Left lung (tissue), 10 donors: ENCODE results near the gene IL3. TPM values are rescaled to one million over a fixed set of nuclear protein-coding genes. Genes with fewer than 3 reads are reported as not detected.

Experiments used
- ATAC-seq: fragments of 200-7000 bp; cut with Tn5 transposase; one replicate; pipeline ENCODE4 v1.9.1; 2020; ENCODE audit warnings: moderate library complexity
- DNase-seq, 4 donors: peaks; one replicate each; pipeline ENCODE4 v3.0.0-alpha.2; 2013 to 2020
- H3K27ac ChIP-seq, 2 donors: fragments of 200-600 bp; sonication (generic) in 1 of 2; one replicate each; pipeline versions ENCODE4 v1.5.0 to v1.8.0; 2020 to 2021
- H3K27me3 ChIP-seq, 2 donors: fragments of 200-600 bp; sonication (generic) in 1 of 2; one replicate each; pipeline versions ENCODE4 v1.5.0 to v1.8.0; 2020 to 2021
- H3K36me3 ChIP-seq, 2 donors: fragments of 200-600 bp; sonication (generic) in 1 of 2; one replicate each; pipeline versions ENCODE4 v1.5.0 to v1.8.0; 2020 to 2021
- H3K4me1 ChIP-seq, 2 donors: fragments of 200-600 bp; one replicate each; pipeline ENCODE4 v1.8.0; 2021
- H3K4me3 ChIP-seq, 2 donors: fragments of 200-600 bp; sonication (generic) in 1 of 2; one replicate each; pipeline versions ENCODE4 v1.5.0 to v1.8.0; 2020 to 2021; ENCODE audit warnings: mild to moderate bottlenecking in 1 of 2
- H3K9me3 ChIP-seq, 2 donors: fragments of 200-600 bp; sonication (generic) in 1 of 2; one replicate each; pipeline versions ENCODE4 v1.5.0 to v1.8.0; 2020 to 2021
- CTCF ChIP-seq, 2 donors: fragments of 200-600 bp; sonication (generic) in 1 of 2; IDR thresholded peaks; one replicate each; pipeline versions ENCODE4 v1.5.0 to v1.8.0; 2021; ENCODE audit warnings: antibody characterized with exemption in 2 of 2
- intact Hi-C, 2 donors: fragments of 100-400 bp; cut with DNase I; formaldehyde crosslinking; loops; one replicate each; pipeline versions ENCODE4 v1.11.2 to v1.14.2; 2022
- polyA plus RNA-seq, 6 donors: library from polyadenylated mRNA; unstranded; fragments of 120-200 nt; gene quantifications; one replicate each; pipeline ENCODE4 v1.2.1, GENCODE V29; 2013; ENCODE audit not compliant: insufficient read length in 6 of 6
- total RNA-seq, 2 donors: library from RNA; stranded (reverse); fragmentation: NEBNext Ultra II Directional; extraction: Animal tissue kit (Norgen Biotek cat#: 25700); gene quantifications; one replicate each; pipeline ENCODE4 v1.2.1, GENCODE V29; 2021
- donor health status: DM: no; HTN: yes; CAD: no.
- donor health status: DM: no; HTN: no; CAD: no.

The IL3 gene
- total and polyA plus RNA-seq, 8 donors: not detected

- Histone ChIP-seq H3K27ac (no peak overlapping the region), H3K4me1 (peaks cover 3 to 10% of the 10 kb centered on the region in 2 donors), H3K4me3 (no peak overlapping the region), H3K9me3 (no peaks in the 10 kb centered on the region), H3K36me3 (no peaks in the 10 kb centered on the region), H3K27me3 (no peaks in the 10 kb centered on the region)
- no peak for ATAC-seq
- intact Hi-C loops: no loop called here
- peak in 1 of 4 donors; percentile 24 for DNase-seq
- no peak for TF ChIP-seq CTCF (IDR thresholded peaks at IDR 0.05)
Observed at GRCh38 chr5:132069994-132070393, 9.5 kb downstream of the IL3 start.

GRCh38 chr5:132070460-132071337 lies 10.2 kb downstream of the IL3 start:
- H3K4me1 ChIP-seq: peaks cover 3 to 10% of the 10 kb centered on the region in 2 donors
- no peaks in the 10 kb centered on the region for H3K9me3 ChIP-seq
- DNase-seq: peak in 1 of 4 donors; percentile 20
- H3K27me3 ChIP-seq: no peaks in the 10 kb centered on the region
- no peak overlapping the region for H3K4me3 ChIP-seq
- H3K36me3 ChIP-seq: no peaks in the 10 kb centered on the region
- no peak for ATAC-seq
- intact Hi-C loops: no loop called here
- TF ChIP-seq CTCF (IDR thresholded peaks at IDR 0.05): no peak
- no peak overlapping the region for H3K27ac ChIP-seq

GRCh38 chr5:132071338-132071707 lies 10.9 kb downstream of the IL3 start:
- Histone ChIP-seq H3K4me3 (no peak overlapping the region), H3K27me3 (no peaks in the 10 kb centered on the region), H3K36me3 (no peaks in the 10 kb centered on the region), H3K4me1 (peaks cover 3 to 10% of the 10 kb centered on the region in 2 donors), H3K9me3 (no peaks in the 10 kb centered on the region), H3K27ac (no peak overlapping the region)
- intact Hi-C loops: no loop called here
- DNase-seq (no peak), ATAC-seq (no peak)
- TF ChIP-seq CTCF (IDR thresholded peaks at IDR 0.05): no peak

- H3K27ac ChIP-seq: peak overlapping the region; percentile 30 to 44
- no peaks in the 10 kb centered on the region for H3K9me3 ChIP-seq
- no peak for DNase-seq
- no peak for TF ChIP-seq CTCF (IDR thresholded peaks at IDR 0.05)
- no peaks in the 10 kb centered on the region for H3K27me3 ChIP-seq
- H3K36me3 ChIP-seq: no peaks in the 10 kb centered on the region
- H3K4me3 ChIP-seq: no peak overlapping the region
- ATAC-seq: no peak
- peaks cover 3 to 10% of the 10 kb centered on the region in 2 donors for H3K4me1 ChIP-seq
- intact Hi-C loops: no loop called here
Observed at GRCh38 chr5:132072070-132072469, 11.6 kb downstream of the IL3 start.

GRCh38 chr5:132072528-132072927 lies 12.1 kb downstream of the IL3 start:
- Histone ChIP-seq H3K36me3 (no peaks in the 10 kb centered on the region), H3K9me3 (no peaks in the 10 kb centered on the region), H3K27me3 (no peaks in the 10 kb centered on the region), H3K27ac (peak overlapping the region; percentile 30 to 78), H3K4me3 (no peak overlapping the region), H3K4me1 (peaks cover 3 to 10% of the 10 kb centered on the region in 2 donors)
- peak; percentile 47 for ATAC-seq
- intact Hi-C loops: no loop called here
- TF ChIP-seq CTCF (IDR thresholded peaks at IDR 0.05): no peak
- DNase-seq: peak in 3 of 4 donors; percentile 47 to 75 (median 61)
